K562 (cell line): ENCODE measurements around the gene ACVR2B. TPM values are rescaled to one million over a fixed set of nuclear protein-coding genes. Genes with fewer than 3 reads are reported as not detected.

Experiments used
- C11orf30 ChIP-seq: fragments of 450-650 bp; IDR thresholded peaks from 2 replicates; pipeline ENCODE4 v1.6.1; 2016; ENCODE audit warnings: low read depth, mild to moderate bottlenecking
- DPF2 ChIP-seq: fragments of 450-650 bp; IDR thresholded peaks from 2 replicates; pipeline ENCODE4 v1.6.1; 2016
- EHMT2 ChIP-seq: fragments of 450-650 bp; IDR thresholded peaks from 2 replicates; pipeline ENCODE4 v1.6.1; 2018; ENCODE audit warnings: antibody characterized with exemption
- JUNB ChIP-seq: fragments of 450-650 bp; formaldehyde crosslinking; conservative IDR thresholded peaks from 2 replicates; pipeline ENCODE4 v1.4.0; 2020; ENCODE audit warnings: mild to moderate bottlenecking
- NBN ChIP-seq: fragments of 450-650 bp; IDR thresholded peaks from 2 replicates; pipeline ENCODE4 v1.6.1; 2016; ENCODE audit warnings: low read depth, mild to moderate bottlenecking
- NFXL1 ChIP-seq: fragments of 450-650 bp; formaldehyde crosslinking; IDR thresholded peaks from 2 replicates; pipeline ENCODE4 v1.4.0; 2021; ENCODE audit warnings: mild to moderate bottlenecking
- PHF21A ChIP-seq: fragments of 450-650 bp; IDR thresholded peaks from 2 replicates; pipeline ENCODE4 v1.6.1; 2017; ENCODE audit warnings: low read depth, borderline replicate concordance
- PRMT5 ChIP-seq: sonication (generic); formaldehyde crosslinking; IDR thresholded peaks from 2 replicates; pipeline ENCODE4 v1.5.0; 2020; ENCODE audit warnings: missing genetic modification reagents
- RFX7 ChIP-seq: fragments of 250-450 bp; sonication (Bioruptor Pico); IDR thresholded peaks from 2 replicates; pipeline ENCODE4 v1.5.1; 2021; ENCODE audit warnings: mild to moderate bottlenecking
- SAFB2 ChIP-seq: fragments of 200-400 bp; formaldehyde crosslinking; IDR thresholded peaks from 2 replicates; pipeline ENCODE4 v1.6.1; 2018; ENCODE audit warnings: borderline replicate concordance, low read length, low read depth, moderate library complexity; ENCODE audit not compliant: severe bottlenecking
- SETDB1 ChIP-seq: IDR thresholded peaks from one replicate; pipeline ENCODE4 v1.6.1; 2012; ENCODE audit warnings: low read length, control low read depth, inconsistent platforms
- SREBF1 ChIP-seq: fragments of 150-350 bp; IDR thresholded peaks from 2 replicates; pipeline ENCODE4 v1.6.1; 2014; ENCODE audit warnings: antibody characterized with exemption, low read depth, low read length, borderline replicate concordance
- STAG1 ChIP-seq: sonication (generic); formaldehyde crosslinking; IDR thresholded peaks from 2 replicates; pipeline ENCODE4 v1.5.0; 2020; ENCODE audit warnings: missing genetic modification reagents, borderline replicate concordance
- STAT5B ChIP-seq: fragments of 250-450 bp; sonication (Bioruptor Pico); IDR thresholded peaks from 2 replicates; pipeline ENCODE4 v1.8.0; 2021; ENCODE audit warnings: mild to moderate bottlenecking, inconsistent platforms
- TEAD1 ChIP-seq, 2 experiments: fragments of 450-650 bp in 1 of 2; sonication (generic) in 1 of 2; formaldehyde crosslinking; IDR thresholded peaks; 2 replicates each; pipeline versions ENCODE4 v1.4.0 to v1.8.0; 2020 to 2022; ENCODE audit warnings: mild to moderate bottlenecking in 2 of 2, missing genetic modification reagents in 1 of 2
- THAP12 ChIP-seq: fragments of 250-450 bp; sonication (Bioruptor Pico); IDR thresholded peaks from 2 replicates; pipeline ENCODE4 v1.9.0; 2021; ENCODE audit warnings: mild to moderate bottlenecking, inconsistent platforms
- THAP7 ChIP-seq: fragments of 250-450 bp; sonication (Bioruptor Pico); IDR thresholded peaks from 2 replicates; pipeline ENCODE4 v1.5.0; 2021
- U2AF1 ChIP-seq: fragments of 200-400 bp; formaldehyde crosslinking; optimal IDR thresholded peaks from 2 replicates; pipeline ENCODE3; 2017; ENCODE audit warnings: mild to moderate bottlenecking, low read depth, low read length, moderate library complexity
- ZBTB1 ChIP-seq: sonication (generic); formaldehyde crosslinking; IDR thresholded peaks from 2 replicates; pipeline ENCODE4 v1.8.1; 2023; ENCODE audit warnings: missing genetic modification reagents, low read depth, mild to moderate bottlenecking, borderline replicate concordance
- ZC3H4 ChIP-seq: sonication (generic); formaldehyde crosslinking; IDR thresholded peaks from 2 replicates; pipeline ENCODE4 v1.9.0; 2021; ENCODE audit warnings: missing genetic modification reagents, borderline replicate concordance
- ZNF212 ChIP-seq: fragments of 450-650 bp; formaldehyde crosslinking; IDR thresholded peaks from 2 replicates; pipeline ENCODE4 v1.4.0; 2020; ENCODE audit warnings: mild to moderate bottlenecking
- ZNF354B ChIP-seq: fragments of 250-450 bp; sonication (Bioruptor Pico); IDR thresholded peaks from 2 replicates; pipeline ENCODE4 v1.4.0; 2020
- ZNF639 ChIP-seq, 2 experiments: fragments of 200-800 bp in 1 of 2; sonication (Bioruptor generic) in 1 of 2; sonication (generic) in 1 of 2; formaldehyde crosslinking in 1 of 2; IDR thresholded peaks in 1 of 2; conservative IDR thresholded peaks in 1 of 2; 2 replicates each; pipeline versions ENCODE4 v1.5.0 to v1.6.1; 2016 to 2020; ENCODE audit warnings: missing compliant biosample characterization in 1 of 2, missing genetic modification characterization in 1 of 2, missing genetic modification reagents in 1 of 2
- ZNF740 ChIP-seq, 3 experiments: fragments of 200-800 bp in 1 of 3; sonication (Bioruptor generic) in 1 of 3; sonication (generic) in 1 of 3; formaldehyde crosslinking in 1 of 3; IDR thresholded peaks; 2 replicates each; pipeline versions ENCODE4 v1.6.1 to v1.8.0; 2016 to 2022; ENCODE audit warnings: mild to moderate bottlenecking in 2 of 3, missing compliant biosample characterization in 2 of 3, missing genetic modification characterization in 2 of 3, missing genetic modification reagents in 1 of 3
- polyA plus RNA-seq, 8 experiments: library from polyadenylated mRNA; depleted of rRNA in 4 of 8; stranded (reverse) in 5 of 8; unstranded in 3 of 8; fragments of >200 nt; fragmentation: Nextera tagmentation in 2 of 8; fragmentation: Illumina TruSeq in 1 of 8; extraction: Ambion mirVana in 2 of 8; extraction: Trizol in 1 of 8; gene quantifications; 2 replicates each; pipeline versions ENCODE4 v1.2.1 to v1.2.3, GENCODE V29; 2011 to 2014; ENCODE audit warnings: inconsistent platforms in 1 of 8, missing spikeins in 1 of 8
- total RNA-seq, 7 experiments: library from RNA; depleted of rRNA in 6 of 7; stranded (reverse); fragments of >200 nt in 6 of 7; fragmentation: Illumina TruSeq in 2 of 7; extraction: Trizol in 2 of 7; gene quantifications; 2 replicates each; pipeline versions ENCODE4 v1.2.1 to v1.2.3, GENCODE V29; 2011 to 2021; ENCODE audit warnings: low replicate concordance in 1 of 7

ACVR2B gene
- total and polyA plus RNA-seq, 9 of the 15 experiments (the other 6 are each of a cell fraction or from before 2014, with no cell fraction given): 1.8 to 23.7 (median 7.1) TPM

GRCh38 chr3:38496131-38496910 lies 42.6 kb downstream of the ACVR2B start, which contains the start of gene EXOG (continued):
- TF ChIP-seq THAP7 (CRISPR knock-in tag): no peak
- no peak for TF ChIP-seq SAFB2
- no peak for TF ChIP-seq DPF2
- TF ChIP-seq PRMT5 (CRISPR knock-in tag): no peak
- peak; percentile 52 for TF ChIP-seq ZNF740 (CRISPR knock-in tag; IDR thresholded peaks at IDR 0.05)
- no peak for TF ChIP-seq ZNF740 (tag; IDR thresholded peaks at IDR 0.05)
- no peak for TF ChIP-seq NBN
- TF ChIP-seq ZNF354B (CRISPR knock-in tag): no peak
- no peak for TF ChIP-seq RFX7
- 0 out of 2 replicates have a peak, but pooled peaks have one; percentile 15 for TF ChIP-seq PHF21A
- no peak for TF ChIP-seq U2AF1
- TF ChIP-seq JUNB (CRISPR knock-in tag): no peak
- no peak for TF ChIP-seq THAP12
- peak; percentile 63; the same call in 1 of the 2 replicates for TF ChIP-seq ZBTB1
- peak in 1 of 2 experiments; percentile 68; a peak in 1 of 4 replicates for TF ChIP-seq TEAD1 (CRISPR knock-in tag; IDR thresholded peaks at IDR 0.05)
- no peak for TF ChIP-seq ZC3H4 (CRISPR knock-in tag)
- TF ChIP-seq STAG1 (CRISPR knock-in tag): no peak
- no peak for TF ChIP-seq STAT5B (CRISPR knock-in tag)
- 0 out of 2 replicates have a peak, but pooled peaks have one; percentile 36 for TF ChIP-seq SREBF1
- no peak for TF ChIP-seq C11orf30
- TF ChIP-seq ZNF212 (CRISPR knock-in tag): no peak
- no peak for TF ChIP-seq NFXL1 (CRISPR knock-in tag)
- no peak for TF ChIP-seq EHMT2
- peak in 1 of 2 experiments; percentile 77; a peak in 1 of 4 replicates for TF ChIP-seq ZNF639 (CRISPR knock-in tag; conservative IDR thresholded peaks at IDR 0.05 in 1 of 2, IDR thresholded peaks at IDR 0.05 in 1 of 2)
- no peak for TF ChIP-seq SETDB1
